Activated T-cell treated with anti-CD3 and anti-CD28 coated beads for 4 hours (primary cell): ENCODE measurements around the gene TSPAN5.
A peak's percentile ranks its signal among the peaks of the same experiment; 100 is the strongest.

Experiments
- DNase-seq: peaks from one replicate; pipeline ENCODE4 v3.0.0-alpha.2; 2020

The TSPAN5 gene

GRCh38 chr4:98672583-98673287, 14.3 kb upstream of the TSPAN5 start:
- no peak for DNase-seq

DNA sequence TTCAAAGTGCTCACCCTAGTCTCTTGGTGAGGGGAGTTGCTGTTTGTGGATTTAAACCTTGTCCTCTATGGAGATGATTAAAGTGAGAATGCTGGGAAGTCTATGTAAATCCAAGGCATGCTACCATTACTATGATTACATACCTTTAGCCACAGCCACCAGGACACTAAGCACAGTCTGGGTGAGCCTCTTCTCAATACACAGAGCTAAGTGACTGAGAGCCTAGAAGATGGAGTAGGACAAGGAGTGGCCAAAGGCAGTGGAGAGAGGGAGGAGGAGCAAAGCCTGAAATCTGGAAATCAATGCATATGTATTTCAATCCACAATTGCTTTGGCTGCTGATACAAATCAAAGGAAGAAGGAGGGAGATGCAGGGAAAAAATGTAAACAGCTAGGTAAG, 12.7 kb upstream of the TSPAN5 start:
- no peak for DNase-seq

DNA sequence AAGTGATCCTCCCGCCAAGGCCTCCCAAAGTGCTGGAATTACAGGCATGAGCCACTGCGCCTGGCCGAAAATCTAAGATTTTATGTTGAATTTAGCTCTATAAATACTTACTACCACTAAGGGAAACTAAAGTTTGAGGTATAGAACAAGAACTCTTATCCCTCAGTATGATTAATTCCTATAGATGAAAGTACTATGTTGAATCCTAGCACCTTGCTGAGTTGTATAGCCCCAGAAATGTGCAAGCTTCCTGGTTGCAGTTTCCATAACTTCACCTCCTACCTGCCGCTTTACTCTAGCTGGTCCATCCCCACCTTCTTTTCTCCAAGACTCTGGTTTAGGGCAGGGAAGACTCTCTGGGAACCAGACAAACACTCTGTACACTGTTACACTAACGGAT, 11.8 kb upstream of the TSPAN5 start:
- DNase-seq = no peak

- no peak for DNase-seq
These were observed 11.2 kb upstream of the TSPAN5 start for GRCh38 chr4:98669577-98669976.

DNA sequence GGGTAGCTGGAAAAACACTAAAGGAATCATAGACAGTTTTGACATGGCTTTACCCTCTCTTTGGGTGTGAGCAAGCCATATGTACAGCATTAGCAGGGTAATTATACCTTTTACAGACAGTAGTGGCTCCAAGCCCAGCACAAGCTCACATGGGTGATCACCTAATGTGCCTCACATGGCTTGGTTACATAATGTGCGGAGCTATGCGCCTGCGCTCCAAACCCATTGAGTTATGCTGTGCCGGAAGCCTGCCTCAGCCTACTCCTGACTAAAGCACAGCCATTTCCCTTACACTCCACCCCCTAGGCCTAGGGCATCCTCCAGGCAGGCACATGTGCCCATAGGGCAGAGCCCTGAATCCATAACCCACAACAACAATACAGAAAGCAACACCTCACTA, 6.5 kb upstream of the TSPAN5 start:
- DNase-seq = no peak

GRCh38 chr4:98663226-98664006, 5.0 kb upstream of the TSPAN5 start:
- DNase-seq = peak; percentile 56

DNA sequence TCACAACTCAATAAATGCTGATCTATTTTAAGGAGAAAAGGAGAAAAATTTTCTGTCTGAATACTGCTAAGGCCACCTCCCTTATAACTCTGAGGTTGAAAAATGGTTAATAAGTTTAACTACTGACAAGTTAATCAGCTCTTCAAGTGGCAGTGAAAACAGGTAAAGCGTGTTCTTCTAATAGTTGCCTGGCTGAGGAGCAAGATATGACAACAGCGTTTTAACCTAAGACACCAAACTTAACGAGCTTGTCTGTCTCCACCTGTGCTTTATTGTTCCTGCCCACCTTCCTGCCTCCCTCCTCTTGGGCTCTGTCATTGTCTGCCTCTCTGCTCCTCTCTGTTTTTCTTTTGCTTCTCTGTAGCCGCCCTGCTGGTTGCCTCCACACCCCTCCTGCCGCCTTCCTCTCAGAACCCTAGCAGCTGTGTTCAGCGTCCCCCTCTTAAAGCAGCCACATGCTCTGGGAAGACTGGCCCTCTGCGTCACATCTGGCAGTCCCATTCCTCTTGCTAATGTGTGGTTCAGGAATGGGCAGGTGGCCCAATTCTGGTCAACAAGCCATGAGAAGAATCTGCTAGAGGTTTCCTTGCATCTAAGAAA, 4.3 kb upstream of the TSPAN5 start:
- DNase-seq = peak; percentile 30

- no peak for DNase-seq
These were observed 3.6 kb upstream of the TSPAN5 start for GRCh38 chr4:98662055-98662453.

GRCh38 chr4:98661371-98662054, 3.1 kb upstream of the TSPAN5 start:
- DNase-seq = no peak

DNA sequence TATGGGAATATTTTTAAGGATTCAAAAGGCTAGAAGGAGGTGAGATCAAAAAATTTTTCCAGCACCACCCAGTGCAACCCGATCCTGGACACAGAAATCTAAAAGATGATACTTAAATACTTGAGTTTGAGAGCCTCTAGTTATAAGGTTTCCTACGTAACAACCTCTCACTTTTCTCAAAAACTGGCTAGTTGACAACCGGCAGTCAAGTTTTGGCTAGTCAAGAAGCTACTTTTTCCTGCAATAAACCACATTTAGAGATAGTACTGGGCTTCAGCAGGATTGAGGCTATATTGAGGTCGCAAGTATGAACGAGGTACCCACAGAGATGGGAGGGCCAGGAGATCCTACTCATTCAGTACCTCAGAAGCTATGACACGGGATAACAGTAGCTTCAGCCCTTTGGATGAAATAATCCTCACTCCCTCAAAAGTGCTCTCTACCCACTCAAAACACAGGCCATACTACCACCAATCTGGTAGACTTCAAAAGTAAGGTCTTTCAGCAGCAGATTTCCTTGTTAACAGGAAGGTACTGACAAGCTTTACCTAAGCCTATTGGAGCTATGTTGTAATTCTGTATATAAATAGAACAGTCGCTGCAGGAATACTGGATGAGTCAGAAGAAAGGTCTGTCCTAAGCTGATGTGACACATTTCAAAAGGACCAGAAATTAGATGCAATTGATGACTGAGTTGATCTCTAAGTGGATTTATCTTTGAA, 1.5 kb upstream of the TSPAN5 start:
- no peak for DNase-seq

GRCh38 chr4:98659106-98659592, 738 bp upstream of the TSPAN5 start:
- DNase-seq = no peak

GRCh38 chr4:98657531-98658286, 702 bp downstream of the TSPAN5 start:
- no peak for DNase-seq

GRCh38 chr4:98656886-98657285, 1.5 kb downstream of the TSPAN5 start:
- DNase-seq = no peak

GRCh38 chr4:98656443-98656842, 2.0 kb downstream of the TSPAN5 start:
- no peak for DNase-seq

DNA sequence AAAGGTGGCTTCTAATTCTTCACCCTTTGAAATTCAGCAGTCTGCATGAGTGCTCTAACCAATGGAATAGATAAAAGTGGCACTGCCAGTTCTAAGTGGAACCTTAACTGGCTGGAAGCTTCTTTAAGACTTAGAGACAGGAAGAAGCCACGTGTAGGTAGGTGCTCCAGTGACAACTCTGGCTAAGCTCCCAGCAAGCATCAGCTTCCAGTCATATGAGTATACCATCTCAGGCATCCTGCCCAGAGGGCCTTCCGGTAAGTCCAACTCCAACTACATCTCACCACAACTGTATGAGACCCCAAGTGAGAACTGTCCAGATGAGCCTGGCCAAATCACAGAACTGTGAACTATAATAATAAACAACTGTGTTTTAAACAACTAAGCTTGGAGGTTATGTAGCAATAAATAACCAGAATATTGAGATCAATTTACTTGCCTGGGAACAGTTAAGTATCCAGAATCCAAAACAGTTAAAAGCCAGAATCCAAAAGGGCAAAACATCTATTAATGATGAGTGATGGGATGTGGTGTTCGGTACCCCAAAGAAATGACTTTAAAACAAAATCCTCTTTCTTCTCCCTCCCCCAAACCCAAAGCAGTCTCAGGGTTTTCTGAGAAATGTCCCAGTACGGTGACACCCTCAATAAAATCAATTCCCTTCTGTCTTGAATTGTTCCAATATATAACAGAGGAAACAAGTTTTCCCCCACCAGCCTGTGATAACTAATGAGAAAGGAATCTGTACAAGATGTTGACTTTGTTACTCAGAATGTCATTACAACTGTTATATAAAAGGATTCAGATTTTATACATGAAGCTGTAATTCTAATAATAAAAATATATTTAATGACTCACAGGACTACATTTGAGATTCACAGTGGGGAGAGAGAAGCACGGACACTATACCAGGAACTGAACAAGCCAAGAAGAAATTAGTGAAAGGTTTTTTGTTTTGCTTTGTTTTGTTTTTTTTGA, 4.2 kb downstream of the TSPAN5 start:
- DNase-seq = no peak

DNA sequence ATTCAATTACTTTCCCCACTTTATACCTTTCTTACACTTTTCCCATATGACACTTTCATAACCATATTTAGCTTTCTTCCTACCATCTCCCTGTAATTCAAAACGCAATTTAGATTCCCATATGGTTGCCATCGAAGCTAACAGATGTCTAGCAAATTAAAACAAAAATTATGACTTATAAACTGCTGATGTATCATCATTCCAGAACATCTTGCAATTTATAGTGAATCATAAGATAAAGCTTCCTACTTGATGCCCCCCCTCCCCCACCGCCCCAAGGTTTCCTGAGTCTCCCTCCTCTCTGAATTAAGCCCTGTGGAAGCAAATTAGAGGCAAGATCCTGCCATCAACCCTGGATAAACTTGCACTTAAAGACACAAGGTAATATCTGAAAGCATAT, 5.4 kb downstream of the TSPAN5 start:
- DNase-seq = no peak

DNA sequence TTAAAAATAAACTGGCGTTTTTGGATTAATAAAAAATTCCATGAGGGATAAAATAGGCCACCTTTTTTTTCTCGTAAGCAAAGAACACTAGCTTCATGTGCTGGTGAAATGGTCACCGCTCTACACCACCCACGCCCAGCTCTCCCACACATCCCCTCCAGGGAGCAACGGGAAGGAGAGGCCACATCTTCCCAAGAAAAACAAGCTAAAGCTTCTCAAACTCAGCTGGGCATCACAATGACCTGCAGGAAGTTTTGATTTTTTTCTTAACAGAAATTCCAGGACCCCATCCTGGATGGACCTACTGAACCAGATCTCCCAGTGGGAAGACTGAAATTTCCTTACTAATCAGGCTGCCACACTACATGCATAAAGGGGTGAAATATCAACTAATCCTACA, 9.8 kb downstream of the TSPAN5 start:
- no peak for DNase-seq

DNA sequence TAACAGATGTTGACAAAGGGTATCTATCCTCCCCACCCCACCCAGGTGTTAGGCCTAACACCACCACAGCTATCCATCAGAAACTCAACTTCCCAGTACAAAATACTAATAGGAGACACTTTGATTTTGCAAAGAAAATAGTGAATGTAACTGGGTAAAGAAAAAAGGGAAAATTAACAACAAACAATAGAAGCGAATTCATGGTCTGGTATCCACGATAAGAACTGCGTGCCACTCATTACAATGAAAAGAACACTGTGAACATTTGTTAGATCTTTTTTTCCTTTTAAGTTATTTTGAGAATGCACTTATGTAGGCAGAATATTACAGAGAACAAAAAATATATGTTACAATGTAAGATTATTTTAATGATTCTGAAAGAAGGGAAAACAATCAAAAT, 12.0 kb downstream of the TSPAN5 start:
- DNase-seq = no peak

DNA sequence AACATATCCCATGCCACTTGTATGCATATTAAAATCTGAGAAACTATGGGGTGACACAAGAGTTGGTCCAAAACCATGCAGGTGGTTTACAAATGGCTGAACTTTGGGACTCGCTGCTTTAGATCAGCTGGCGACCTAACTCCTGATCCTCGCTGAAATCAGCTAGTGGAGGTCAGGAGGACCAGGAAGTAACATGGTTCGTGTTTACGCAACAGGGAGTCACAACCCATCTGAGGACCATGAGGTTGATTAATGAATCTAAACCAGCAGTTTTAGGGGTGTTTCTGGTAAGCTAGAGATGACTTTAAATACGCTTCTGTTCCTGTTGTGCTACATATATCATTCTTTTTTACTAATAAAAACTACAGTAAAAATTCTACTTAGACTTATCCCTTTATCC, 12.9 kb downstream of the TSPAN5 start:
- DNase-seq = no peak

DNA sequence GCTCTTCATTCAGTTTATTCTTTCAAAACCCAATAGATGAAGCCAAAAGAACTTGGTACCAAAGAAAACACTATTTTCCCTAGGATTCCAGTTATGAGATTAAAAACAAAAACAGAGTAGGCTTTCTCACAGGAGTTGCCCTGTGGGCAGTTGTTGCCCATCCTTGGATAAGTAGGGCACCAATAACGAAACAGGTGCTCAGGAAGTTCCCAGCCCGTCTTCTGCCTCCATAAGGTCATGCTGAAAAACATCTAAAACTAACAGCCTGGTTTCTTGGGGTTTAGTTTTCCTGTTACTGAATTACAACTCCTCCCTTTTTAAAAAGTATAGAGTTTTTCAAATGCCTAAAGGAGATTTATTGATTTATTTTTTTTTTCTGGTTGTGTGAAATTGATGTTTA, 14.7 kb downstream of the TSPAN5 start:
- DNase-seq = no peak

DNA sequence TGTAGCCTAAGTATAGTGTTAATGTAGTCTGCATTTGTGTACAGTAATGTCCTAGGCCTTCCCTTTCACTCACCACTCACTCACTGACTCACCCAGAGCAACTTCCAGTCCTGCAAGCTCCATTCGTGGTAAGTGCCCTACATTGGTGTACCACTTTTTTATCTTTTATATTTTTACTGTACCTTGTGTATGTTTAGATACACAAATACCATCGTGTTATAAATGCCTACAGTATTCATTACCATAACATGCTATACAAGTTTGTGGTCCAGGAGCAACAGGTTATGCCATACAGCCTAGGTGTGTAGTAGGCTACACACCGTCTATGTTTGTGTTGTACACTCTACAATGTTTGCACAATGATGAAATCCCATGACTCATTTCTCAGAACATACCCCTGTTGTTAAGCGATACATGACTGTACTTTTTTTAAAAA, 15.4 kb downstream of the TSPAN5 start:
- DNase-seq = no peak
